ENCODE data around the gene RBM6.

DNA sequence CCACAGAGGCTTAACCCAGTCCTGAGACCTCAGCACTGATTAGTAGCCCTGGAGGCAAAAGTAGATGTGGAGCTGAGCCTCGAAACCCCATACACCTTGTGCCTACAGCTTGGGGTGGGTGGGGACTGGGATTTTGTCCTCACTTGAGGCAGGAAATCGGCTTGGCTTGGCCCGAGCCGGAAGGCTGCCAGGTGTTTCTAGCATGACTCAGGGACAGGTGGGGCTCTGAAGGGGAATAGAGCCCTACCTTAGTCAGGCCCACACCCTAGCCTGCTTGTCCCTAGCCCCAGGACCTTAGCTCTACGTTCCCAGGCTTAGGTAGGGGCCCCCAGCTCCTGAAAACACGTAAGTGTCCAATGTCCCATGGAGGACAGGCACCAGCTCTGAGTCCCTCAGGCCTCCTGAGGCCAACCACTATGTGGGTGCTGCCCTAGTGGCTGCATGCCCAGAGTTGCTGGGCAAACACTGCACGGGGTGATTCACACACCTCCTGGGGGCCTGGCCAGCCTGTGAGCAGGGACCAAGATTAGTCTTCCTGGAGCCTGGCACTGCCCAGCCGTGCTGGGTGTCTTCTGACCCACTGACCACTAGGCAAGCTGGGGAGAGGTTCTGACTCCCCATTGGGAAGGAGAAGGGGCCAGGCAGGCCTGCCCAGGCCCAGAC, 39.3 kb upstream of the RBM6 start:
- TF ChIP-seq SUZ12 (IDR thresholded peaks at IDR 0.05; ENCODE audit: extremely low read depth, insufficient read depth, insufficient read length) (no peak), YY1 (IDR thresholded peaks at IDR 0.05; ENCODE audit: insufficient read depth, insufficient read length) (no peak), ZNF274 (IDR thresholded peaks at IDR 0.05; ENCODE audit: low read depth, low read length) (no peak)

Data from NT2/D1 (cell line).